Lung (tissue), 12 donors: ENCODE data around the gene CTPS2. TPM values are rescaled to one million over a fixed set of nuclear protein-coding genes. Genes with fewer than 3 reads are reported as not detected.
A peak's percentile ranks its signal among the peaks of the same experiment; 100 is the strongest.

Source experiments
- ATAC-seq: fragments of 200-7000 bp; cut with Tn5 transposase; one replicate; pipeline ENCODE4 v1.9.1; 2020; ENCODE audit warnings: moderate number of reproducible peaks; ENCODE audit not compliant: insufficient read depth, low FRiP score
- DNase-seq, 3 donors: peaks; one replicate each; pipeline ENCODE4 v3.0.0-alpha.2; 2013 to 2017
- H3K27ac ChIP-seq, 2 donors: one replicate each; pipeline ENCODE4 v1.5.1; 2013; ENCODE audit warnings: mild to moderate bottlenecking in 2 of 2, moderate library complexity in 2 of 2, control low read depth in 1 of 2, inconsistent platforms in 1 of 2, low read depth in 1 of 2, low read length in 1 of 2
- H3K27me3 ChIP-seq, 3 donors: one replicate each; pipeline ENCODE4 v1.5.1; 2013; ENCODE audit warnings: low read length in 2 of 3; ENCODE audit not compliant: control insufficient read depth in 3 of 3, insufficient read depth in 3 of 3
- H3K36me3 ChIP-seq, 4 donors: one replicate each; pipeline ENCODE4 v1.5.1; 2013; ENCODE audit warnings: low read length in 4 of 4, mild to moderate bottlenecking in 1 of 4, moderate library complexity in 1 of 4; ENCODE audit not compliant: control insufficient read depth in 4 of 4, insufficient read depth in 4 of 4
- H3K4me1 ChIP-seq, 5 donors: one replicate each; pipeline ENCODE4 v1.5.1; 2013; ENCODE audit warnings: low read length in 5 of 5, mild to moderate bottlenecking in 2 of 5, moderate library complexity in 1 of 5; ENCODE audit not compliant: control insufficient read depth in 5 of 5, insufficient read depth in 5 of 5
- H3K4me3 ChIP-seq: one replicate; pipeline ENCODE4 v1.5.1; 2013; ENCODE audit warnings: mild to moderate bottlenecking, control low read depth, moderate library complexity
- H3K9ac ChIP-seq, 2 donors: one replicate each; pipeline ENCODE4 v1.5.1; 2013; ENCODE audit warnings: low read length in 2 of 2, control low read depth in 1 of 2; ENCODE audit not compliant: insufficient read depth in 1 of 2
- H3K9me3 ChIP-seq, 4 donors: one replicate each; pipeline ENCODE4 v1.5.1; 2013; ENCODE audit warnings: low read length in 3 of 4, mild to moderate bottlenecking in 1 of 4, moderate library complexity in 1 of 4; ENCODE audit not compliant: control insufficient read depth in 4 of 4, insufficient read depth in 3 of 4
- WGBS, 2 donors: extraction: QIAGEN DNeasy Blood & Tissue Kit; methylation state at CpG; one replicate each; pipeline ENCODE4 v1.1.7; 2013; 5-methylcytosine and 5-hydroxymethylcytosine counted together
- polyA plus RNA-seq, 2 donors: library from polyadenylated mRNA; stranded (reverse); fragments of 200-250 nt; gene quantifications; one replicate each; pipeline ENCODE4 v1.2.1, GENCODE V29; 2013
- total RNA-seq, 2 donors: library from RNA; depleted of rRNA in 1 of 2; stranded (reverse); fragments of >200 nt in 1 of 2; gene quantifications; one replicate each; pipeline ENCODE4 v1.2.1, GENCODE V29; 2014 to 2021
- TF ChIP-seq, protein P1 (sequence below): IDR thresholded peaks from 2 replicates; pipeline ENCODE4 v1.5.1; 2012; ENCODE audit warnings: mild to moderate bottlenecking; ENCODE audit errors: control extremely low read depth, extremely low read depth
- donor health status: control.
- donor health status: control.
- donor health status: Bipolar disorder and iron deficiency.
- donor health status: healthy.
- donor health status: DM: yes; HTN: yes; CAD: no.

Gene CTPS2
- total and polyA plus RNA-seq, 4 donors: 4.2 to 36.8 (median 9.9) TPM

DNA sequence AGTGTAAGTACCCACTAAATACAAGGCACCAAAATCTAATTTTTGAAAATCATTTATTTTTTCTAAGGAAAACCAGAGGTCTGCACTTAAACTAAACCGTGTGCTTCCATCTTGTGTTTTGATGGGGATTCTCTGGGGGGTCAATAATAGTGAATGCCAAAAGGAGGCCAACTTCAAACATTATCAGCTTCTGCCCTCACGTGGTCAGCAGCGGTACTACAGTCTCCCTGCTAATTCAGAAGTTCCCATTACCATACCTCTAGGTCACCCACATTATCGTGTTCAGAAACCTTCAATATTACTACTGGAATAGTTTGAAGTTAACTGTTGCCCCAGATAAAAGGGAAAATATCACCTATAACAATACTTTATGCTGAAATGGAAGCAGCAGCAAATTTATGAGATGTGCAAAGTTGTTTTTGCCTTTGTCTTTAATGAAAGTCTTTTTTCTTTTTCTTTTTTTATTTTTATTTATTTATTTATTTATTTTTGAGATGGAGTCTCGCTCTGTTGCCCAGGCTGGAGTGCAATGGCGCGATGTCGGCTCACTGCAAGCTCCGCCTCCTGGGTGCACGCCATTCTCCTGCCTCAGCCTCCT is 17.3 kb downstream of the CTPS2 start:
- Histone ChIP-seq H3K4me3 (no peak overlapping the region), H3K4me1 (no peaks in the 10 kb centered on the region), H3K9me3 (no peaks in the 10 kb centered on the region), H3K9ac (no peak overlapping the region), H3K27me3 (peaks cover 0 to 14% (median 10%) of the 10 kb centered on the region in 3 donors), H3K27ac (no peak overlapping the region), H3K36me3 (peaks cover 0 to 11% (median 7%) of the 10 kb centered on the region in 4 donors)
- ATAC-seq (peak; percentile 72), DNase-seq (peak; percentile 45 to 59 (median 51))
- 7 to 53% methylated on average over 4 to 10 of the region's 10 CpGs for WGBS, 2 donors
- TF ChIP-seq, protein P1, sequence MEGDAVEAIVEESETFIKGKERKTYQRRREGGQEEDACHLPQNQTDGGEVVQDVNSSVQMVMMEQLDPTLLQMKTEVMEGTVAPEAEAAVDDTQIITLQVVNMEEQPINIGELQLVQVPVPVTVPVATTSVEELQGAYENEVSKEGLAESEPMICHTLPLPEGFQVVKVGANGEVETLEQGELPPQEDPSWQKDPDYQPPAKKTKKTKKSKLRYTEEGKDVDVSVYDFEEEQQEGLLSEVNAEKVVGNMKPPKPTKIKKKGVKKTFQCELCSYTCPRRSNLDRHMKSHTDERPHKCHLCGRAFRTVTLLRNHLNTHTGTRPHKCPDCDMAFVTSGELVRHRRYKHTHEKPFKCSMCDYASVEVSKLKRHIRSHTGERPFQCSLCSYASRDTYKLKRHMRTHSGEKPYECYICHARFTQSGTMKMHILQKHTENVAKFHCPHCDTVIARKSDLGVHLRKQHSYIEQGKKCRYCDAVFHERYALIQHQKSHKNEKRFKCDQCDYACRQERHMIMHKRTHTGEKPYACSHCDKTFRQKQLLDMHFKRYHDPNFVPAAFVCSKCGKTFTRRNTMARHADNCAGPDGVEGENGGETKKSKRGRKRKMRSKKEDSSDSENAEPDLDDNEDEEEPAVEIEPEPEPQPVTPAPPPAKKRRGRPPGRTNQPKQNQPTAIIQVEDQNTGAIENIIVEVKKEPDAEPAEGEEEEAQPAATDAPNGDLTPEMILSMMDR: peak; percentile 76

DNA sequence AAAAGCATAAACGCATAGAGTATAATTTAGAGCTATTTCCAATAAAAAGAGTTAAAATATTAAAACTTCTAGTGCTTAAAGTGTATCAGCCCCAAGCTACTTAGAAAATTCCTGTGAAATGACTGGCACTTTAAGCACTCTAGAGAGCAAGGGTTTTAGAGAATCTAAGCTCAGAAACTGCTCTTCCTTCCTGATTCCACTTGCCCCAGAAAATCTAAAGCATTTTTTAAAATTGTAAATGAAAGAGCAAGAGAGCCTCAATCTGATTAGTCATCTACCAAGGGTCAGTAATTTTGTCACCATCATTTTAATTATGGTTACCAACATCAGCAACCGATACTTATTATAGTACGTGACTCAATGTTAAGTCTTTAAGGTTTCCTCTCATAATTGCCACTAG is 25.0 kb downstream of the CTPS2 start:
- WGBS, 2 donors: 93 to 94% methylated on average over 3 of the region's 3 CpGs
- peaks cover 0 to 16% (median 10%) of the 10 kb centered on the region in 3 donors for H3K27me3 ChIP-seq
- peaks cover 3 to 15% (median 8%) of the 10 kb centered on the region in 4 donors for H3K36me3 ChIP-seq
- TF ChIP-seq, protein P1: no peak
- DNase-seq (no peak), ATAC-seq (no peak)
- no peak overlapping the region for H3K27ac ChIP-seq
- H3K4me3 ChIP-seq: no peak overlapping the region
- no peaks in the 10 kb centered on the region for H3K4me1 ChIP-seq
- peaks cover 0 to 2% (median 0%) of the 10 kb centered on the region in 4 donors for H3K9me3 ChIP-seq
- no peak overlapping the region for H3K9ac ChIP-seq

DNA sequence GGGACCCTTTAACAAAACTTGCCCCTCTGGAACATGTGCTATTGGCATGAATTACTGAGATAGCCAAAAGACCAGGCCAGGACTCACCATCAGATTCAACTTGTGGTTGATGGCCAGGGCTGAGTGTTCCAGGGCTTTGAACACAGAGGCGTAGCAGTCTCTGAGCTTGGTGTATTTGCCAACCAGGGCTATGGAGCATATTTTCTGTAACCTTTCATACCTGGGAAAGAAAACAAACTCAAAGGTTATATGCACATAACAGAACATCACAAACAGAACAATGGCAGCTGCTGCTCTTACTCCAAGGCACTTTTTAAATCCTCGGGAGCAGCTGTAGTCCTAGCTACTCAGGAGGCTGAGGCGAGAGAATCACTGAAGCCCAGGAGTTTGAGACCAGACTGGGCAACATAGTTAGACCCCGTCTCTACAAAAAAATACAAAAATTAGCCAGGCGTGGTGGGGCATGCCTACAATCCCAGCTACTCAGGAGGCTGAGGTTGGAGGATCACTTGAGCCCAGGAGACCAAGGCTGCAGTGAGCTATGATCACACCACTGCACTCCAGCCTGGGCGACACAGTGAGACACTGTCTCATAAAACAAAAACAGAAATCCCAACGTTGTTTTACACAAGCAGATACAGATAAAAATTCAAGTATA is 29.3 kb downstream of the CTPS2 start:
- Histone ChIP-seq H3K9me3 (peaks cover 0 to 2% (median 0%) of the 10 kb centered on the region in 4 donors), H3K27ac (no peak overlapping the region), H3K4me1 (no peaks in the 10 kb centered on the region), H3K9ac (no peak overlapping the region), H3K27me3 (peaks cover 4 to 28% (median 19%) of the 10 kb centered on the region in 3 donors), H3K4me3 (no peak overlapping the region), H3K36me3 (peaks cover 3 to 10% (median 6%) of the 10 kb centered on the region in 4 donors)
- 92 to 98% methylated on average over 7 of the region's 7 CpGs for WGBS, 2 donors
- DNase-seq: no peak
- TF ChIP-seq, protein P1: no peak
- ATAC-seq: no peak
